HG03097 (cell line): ENCODE measurements around the gene KRTAP2-2.

ENCODE experiments used
- ATAC-seq: cut with Tn5 transposase; IDR thresholded peaks from one replicate; pipeline ENCODE4 v1.9.1; 2021; ENCODE audit not compliant: unreplicated experiment, low FRiP score

The KRTAP2-2 gene

DNA sequence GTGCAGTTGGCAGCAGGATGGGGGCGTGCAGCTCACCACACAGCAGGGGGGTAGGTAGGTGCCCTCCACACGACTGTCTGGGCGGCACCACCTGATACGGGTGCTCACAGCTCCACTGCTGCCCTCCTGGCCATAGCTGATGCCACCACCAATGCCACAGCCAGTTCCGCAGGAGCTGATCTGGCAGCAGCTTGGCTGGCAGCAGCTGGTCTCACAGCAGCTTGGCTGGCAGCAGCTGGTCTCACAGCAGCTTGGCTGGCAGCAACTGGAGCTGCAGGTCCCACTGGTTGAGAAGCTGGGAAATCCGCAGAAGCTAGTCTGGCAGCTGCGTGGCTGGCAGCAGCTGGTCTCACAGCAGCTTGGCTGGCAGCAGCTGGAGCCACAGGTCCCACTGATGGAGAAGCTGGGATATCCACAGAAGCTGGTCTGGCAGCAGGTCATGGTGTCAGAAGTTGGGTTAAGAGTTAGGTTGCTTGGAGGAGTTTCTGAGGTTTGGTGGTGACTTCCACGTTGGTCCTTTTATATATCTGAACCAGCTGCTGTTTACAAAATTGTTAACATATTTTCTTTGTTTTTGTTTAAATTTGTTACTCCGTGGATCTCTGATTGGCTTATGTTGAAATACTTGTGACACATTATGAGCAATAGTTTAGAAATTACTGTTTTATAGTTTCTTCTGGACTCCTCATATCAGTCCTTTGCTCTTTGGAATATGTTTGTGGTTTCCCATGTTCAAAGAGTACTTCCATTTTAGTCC, 28.1 kb downstream of the KRTAP2-2 start, which contains the start of gene KRTAP1-5:
Gene KRTAP1-5, minus strand, starts transcription at position 494 of the 757 bp plus-strand sequence. Its CDS starts 53 bp downstream, at position 441.
- no peak for ATAC-seq

DNA sequence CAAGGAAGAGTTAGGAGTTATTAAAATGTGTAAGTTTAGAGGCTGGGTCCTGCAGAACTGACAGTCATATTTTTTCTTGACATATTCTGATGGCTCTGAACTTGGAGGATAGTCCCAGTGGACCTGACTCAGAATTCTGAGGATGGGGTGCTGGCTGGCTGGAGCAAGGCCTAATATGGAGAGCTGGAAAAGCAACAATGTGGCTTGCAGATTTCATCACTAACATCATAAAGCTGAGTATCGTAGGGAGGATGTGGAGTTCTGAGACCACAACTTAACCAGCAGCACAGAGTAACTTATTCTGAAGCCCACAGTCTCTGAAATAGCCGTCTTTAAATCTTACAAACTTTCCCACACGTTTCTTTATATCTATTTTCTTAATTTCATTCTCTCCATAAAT, 30.3 kb downstream of the KRTAP2-2 start:
- ATAC-seq, result no peak

DNA sequence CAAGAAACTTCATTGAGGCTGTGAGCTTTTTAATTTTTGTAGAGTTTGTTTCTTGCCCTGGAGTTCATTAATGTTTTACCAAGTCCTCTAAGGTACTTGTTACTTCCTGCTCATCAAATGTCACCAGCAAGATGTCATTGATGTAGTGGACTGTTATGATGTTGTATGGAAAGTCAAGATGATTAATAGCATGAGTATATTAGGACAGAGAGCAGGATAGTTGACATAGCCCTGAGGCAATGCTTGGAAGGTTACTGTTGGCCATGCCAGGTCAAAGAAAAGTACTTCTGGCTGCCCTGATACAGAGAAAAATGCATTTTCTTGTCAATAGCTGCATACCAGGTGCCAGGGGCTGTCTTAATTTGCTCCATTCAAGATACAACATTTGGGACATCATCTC, 34.7 kb downstream of the KRTAP2-2 start:
- no peak for ATAC-seq

DNA sequence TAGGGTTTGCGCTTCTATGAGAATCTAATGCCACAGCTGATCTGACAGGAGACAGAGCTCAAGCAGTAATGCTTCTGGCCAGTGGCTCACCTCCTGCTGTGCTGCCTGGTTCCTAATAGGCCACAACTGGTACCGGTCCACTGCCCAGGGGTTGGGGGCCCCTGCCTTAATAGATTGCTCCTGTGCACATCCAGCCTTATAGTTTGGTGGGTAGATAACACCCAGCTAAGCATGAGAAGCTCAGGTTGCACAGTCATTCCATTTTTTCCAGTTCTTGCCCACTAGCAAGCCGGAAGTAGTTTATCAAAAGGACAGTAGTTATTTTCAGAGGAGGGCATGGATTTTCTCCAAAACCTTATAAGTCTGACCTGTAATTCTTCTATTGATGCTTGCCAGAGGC, 35.6 kb downstream of the KRTAP2-2 start:
- no peak for ATAC-seq

DNA sequence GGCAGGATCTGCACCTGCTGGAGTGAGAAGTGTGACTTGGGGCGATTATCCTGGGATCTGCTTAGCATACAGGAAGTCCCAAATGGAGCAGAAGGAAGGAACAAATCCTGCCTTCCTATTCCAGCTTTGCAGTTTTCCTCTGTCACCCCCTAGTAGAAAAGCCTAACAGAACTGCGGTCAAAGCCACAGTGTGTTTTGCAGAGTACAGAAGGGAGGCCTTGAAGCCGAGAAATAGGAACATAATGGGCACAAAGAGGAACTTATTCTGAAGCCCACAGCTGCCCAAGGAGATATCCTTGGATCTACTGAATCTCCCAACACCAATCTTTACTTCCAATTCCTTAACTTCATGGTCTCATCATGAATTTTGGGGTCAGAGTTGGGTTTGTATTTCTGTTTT, 36.5 kb downstream of the KRTAP2-2 start:
- ATAC-seq, result no peak

DNA sequence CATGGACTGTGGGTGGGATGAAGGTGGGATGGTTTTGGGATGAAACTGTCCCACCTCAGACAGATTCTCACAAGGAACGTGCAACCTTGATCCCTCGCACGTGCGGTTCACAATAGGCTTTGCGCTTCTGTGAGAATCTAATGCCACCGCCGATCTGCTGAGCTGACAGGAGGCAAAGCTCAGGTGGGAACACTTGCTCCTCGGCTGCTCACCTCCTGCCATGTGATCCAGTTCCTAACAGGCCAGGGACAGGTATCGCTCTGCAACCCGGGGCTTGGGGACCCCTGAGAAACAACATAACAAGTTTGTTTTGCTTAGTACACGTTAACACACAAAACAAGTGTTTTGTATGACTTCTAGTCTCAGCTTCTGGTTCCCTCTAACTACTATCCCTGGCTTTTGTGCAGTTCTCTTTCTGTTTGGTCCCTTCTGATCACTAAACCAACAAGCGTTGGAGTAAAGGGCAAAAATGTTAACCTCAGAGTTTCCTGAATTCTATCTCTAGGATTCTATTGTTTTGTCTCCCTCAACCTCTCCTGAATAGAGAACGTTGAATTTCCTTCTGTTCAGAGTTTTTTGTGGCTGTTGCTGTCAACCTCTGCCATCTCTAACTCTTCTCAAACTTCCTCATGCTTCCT, 38.3 kb downstream of the KRTAP2-2 start:
- ATAC-seq, result no peak

DNA sequence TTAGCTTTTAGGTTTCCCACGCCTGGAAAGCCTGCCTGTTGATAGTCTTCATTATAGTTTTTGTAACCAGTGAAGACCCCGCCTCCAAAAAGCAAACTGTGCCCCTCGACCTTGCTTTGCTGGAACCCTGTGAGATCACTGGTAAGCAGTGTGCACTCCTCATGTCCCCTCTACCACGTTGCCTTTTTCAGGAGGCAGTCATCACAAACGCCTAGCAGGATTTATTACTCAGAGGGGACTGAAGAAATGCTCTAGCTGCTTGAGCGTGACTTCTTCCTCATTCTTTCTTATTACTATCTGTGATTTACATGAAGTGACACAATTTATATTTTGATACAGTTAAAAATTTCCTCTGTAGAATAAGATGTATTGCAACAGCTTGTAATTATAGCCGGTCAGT, 39.6 kb downstream of the KRTAP2-2 start:
- no peak for ATAC-seq

DNA sequence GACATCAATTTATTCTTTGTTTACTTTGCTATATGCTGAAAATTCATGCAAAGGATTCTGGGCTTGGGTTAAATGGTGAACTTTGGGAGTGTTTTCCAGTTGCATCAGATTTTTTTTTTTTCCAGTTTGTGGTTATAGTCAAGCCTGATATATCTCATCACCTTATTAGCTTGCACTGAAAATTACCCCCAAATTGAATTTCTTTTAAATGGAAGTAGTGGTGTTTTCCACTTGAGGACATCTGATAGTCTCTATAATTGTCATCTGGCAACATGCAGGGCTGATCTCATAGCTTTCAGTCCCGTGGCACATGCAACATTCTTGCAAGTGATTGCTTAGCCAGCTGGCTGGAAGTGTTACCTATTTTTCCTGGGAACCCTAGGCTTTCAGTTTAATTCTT, 41.4 kb downstream of the KRTAP2-2 start:
- ATAC-seq, result no peak

DNA sequence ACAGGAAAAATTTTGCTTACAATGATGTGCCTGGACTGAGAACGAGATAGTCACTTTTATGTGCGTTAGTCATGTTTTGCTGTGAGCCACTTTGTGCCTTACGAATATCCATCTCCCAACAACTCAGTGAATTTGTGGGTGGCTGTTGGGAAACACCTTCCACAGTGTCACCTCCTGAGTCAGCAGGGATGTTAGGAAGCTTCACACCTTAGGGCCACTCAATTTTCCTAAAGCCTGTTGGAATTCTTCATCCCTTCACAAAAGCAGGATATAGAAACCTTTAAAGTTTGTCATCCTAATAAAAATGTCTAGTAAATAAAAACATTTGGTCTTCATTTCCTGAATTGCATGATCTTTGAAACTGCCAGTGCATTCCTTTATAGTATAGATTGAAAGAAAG, 41.8 kb downstream of the KRTAP2-2 start:
- ATAC-seq, result no peak

DNA sequence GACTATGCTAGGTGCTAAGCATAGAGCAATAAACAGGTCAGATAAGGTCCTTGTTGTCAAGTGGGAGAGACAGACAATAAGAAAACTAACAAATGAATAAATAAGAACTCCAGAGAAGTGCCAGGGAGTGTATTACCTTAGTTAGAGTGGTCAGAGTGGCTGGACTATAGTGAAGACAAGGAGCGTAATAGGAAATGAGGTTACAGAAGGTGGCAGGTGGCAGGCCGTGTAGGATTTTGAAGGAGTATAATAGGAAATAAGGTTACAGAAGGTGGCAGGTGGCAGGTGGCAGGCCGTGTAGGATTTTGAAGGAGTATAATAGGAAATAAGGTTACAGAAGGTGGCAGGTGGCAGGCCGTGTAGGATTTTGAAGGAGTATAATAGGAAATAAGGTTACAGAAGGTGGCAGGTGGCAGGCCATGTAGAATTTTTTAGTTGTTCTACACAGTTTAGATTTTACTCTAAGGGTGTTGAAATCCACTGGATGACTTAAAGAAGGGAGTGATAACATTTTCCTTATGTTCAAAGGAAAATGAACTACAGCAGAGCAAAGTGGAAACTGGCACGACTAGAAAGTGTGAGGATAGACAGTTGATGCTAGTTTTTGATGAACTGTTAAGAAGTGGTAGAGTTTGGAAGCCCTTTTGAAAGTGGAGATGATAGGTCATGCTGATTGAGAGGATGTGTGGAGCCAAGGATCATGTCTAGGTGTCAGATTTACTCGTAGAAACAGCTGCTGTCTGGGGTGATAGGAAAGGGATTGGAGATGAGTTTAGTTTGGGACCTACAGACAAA, 42.5 kb downstream of the KRTAP2-2 start:
- no peak for ATAC-seq

DNA sequence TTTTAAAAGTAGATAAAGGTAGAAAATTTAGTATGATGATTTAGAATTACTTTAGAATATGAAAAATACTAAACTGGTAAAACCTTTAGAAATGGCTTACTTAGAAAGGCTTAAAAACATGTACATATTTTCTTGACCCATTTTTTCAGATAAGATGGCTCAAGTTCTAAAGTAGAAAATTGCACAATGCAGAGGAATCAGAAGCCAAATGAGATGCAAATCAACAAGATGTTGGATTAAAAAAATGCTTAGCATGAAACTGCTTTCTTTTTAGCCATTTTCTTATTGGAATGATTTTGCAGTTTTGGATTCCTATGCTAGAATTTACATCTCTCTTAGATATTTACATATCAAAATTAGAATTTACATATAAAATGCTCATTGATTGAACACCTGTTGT, 44.6 kb downstream of the KRTAP2-2 start:
- no peak for ATAC-seq

DNA sequence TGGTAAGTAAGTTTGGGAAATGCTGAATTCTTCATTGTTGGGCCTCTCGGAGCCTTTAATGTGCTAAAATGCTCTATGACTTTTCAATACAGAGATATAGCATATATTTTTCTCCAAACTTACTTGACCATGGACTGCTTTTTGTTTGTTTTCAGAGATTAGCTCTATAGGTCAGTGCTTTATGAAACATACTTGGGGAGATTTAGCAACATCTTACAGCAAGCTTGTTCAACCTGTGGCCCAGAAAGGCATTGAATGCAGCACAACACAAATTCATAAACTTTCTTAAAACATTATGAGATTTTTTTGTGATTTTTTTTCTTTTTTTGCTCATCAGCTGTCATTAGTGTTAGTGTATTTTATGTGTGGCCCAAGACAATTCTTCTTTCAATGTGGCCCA, 45.1 kb downstream of the KRTAP2-2 start:
- ATAC-seq, result no peak

DNA sequence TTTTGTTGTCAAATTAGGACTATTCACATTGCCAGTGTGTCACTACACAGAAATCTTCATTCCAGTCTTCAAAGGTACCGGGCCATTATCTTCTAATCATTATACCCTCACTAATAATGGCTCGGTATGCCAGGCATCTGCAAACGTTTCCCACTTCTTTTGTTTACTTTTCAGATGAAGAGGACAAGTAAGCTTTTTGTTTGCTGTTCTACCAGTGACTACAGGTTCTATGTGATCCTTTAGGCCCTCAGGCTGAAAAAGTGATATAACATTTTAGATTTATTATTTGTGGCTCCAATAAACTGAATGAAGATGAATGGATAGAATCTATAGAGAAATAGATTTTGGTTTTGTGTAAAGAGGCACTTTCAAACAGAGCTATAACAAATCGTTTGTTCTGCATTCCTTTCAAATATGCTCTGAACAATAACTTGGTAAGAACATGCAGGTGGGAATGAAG, 45.7 kb downstream of the KRTAP2-2 start:
- no peak for ATAC-seq

DNA sequence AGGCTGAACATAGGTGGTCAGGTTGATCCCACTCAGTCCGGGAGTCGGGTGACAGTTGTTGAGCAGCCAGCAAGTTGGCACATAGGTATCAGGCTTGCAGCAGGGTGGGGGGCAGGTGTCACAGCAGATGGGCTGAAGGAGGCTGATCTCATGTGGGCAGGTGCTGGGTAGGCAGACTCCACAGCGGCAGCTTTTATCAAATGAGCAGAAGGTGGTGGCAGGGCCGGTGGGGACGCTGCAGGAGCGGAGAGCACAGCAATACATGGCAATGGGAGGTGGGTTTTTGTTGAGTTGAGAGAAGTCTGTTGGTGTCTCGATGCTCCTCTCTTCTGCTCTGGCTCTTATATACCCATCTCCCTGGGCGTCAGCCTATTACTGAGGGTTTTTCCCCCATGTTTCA, 46.2 kb downstream of the KRTAP2-2 start, which contains the start of gene KRTAP3-1:
Gene KRTAP3-1, minus strand, starts transcription at position 318 of the 400 bp plus-strand sequence. Its CDS starts 54 bp downstream, at position 264.
- ATAC-seq, result no peak
